K562 (cell line): ENCODE measurements around the gene NRXN3. TPM values are rescaled to one million over a fixed set of nuclear protein-coding genes. Genes with fewer than 3 reads are reported as not detected.
A peak's percentile ranks its signal among the peaks of the same experiment; 100 is the strongest.

Experiments
- REST ChIP-seq, 2 experiments: fragments of 450-650 bp; formaldehyde crosslinking in 1 of 2; IDR thresholded peaks; 2 replicates each; pipeline versions ENCODE4 v1.4.0 to v1.6.1; 2014 to 2020; ENCODE audit warnings: mild to moderate bottlenecking in 2 of 2, borderline replicate concordance in 1 of 2, low read depth in 1 of 2
- polyA plus RNA-seq, 8 experiments: library from polyadenylated mRNA; depleted of rRNA in 4 of 8; stranded (reverse) in 5 of 8; unstranded in 3 of 8; fragments of >200 nt; fragmentation: Nextera tagmentation in 2 of 8; fragmentation: Illumina TruSeq in 1 of 8; extraction: Ambion mirVana in 2 of 8; extraction: Trizol in 1 of 8; gene quantifications; 2 replicates each; pipeline versions ENCODE4 v1.2.1 to v1.2.3, GENCODE V29; 2011 to 2014; ENCODE audit warnings: inconsistent platforms in 1 of 8, missing spikeins in 1 of 8
- total RNA-seq, 7 experiments: library from RNA; depleted of rRNA in 6 of 7; stranded (reverse); fragments of >200 nt in 6 of 7; fragmentation: Illumina TruSeq in 2 of 7; extraction: Trizol in 2 of 7; gene quantifications; 2 replicates each; pipeline versions ENCODE4 v1.2.1 to v1.2.3, GENCODE V29; 2011 to 2021; ENCODE audit warnings: low replicate concordance in 1 of 7
- TF ChIP-seq, protein P1 (sequence below): fragments of 450-650 bp; formaldehyde crosslinking; IDR thresholded peaks from 2 replicates; pipeline ENCODE4 v1.4.0; 2020; ENCODE audit warnings: mild to moderate bottlenecking, moderate library complexity
- TF ChIP-seq, protein P2 (sequence below): sonication (generic); formaldehyde crosslinking; IDR thresholded peaks from 2 replicates; pipeline ENCODE4 v1.8.0; 2022; ENCODE audit warnings: mild to moderate bottlenecking, low read depth, missing genetic modification reagents

The NRXN3 gene
- total and polyA plus RNA-seq, 9 of the 15 experiments (the other 6 are each of a cell fraction or from before 2014, with no cell fraction given), result 0.09 TPM; not detected in 8

GRCh38 chr14:78697341-78697740, 527.2 kb downstream of the NRXN3 start (continued):
- peak; percentile 15; the same call in 1 of the 2 replicates for TF ChIP-seq REST (IDR thresholded peaks at IDR 0.05; ENCODE audit: borderline replicate concordance)
- no peak for TF ChIP-seq REST (CRISPR knock-in tag; IDR thresholded peaks at IDR 0.05; ENCODE audit: low read depth)
- TF ChIP-seq, protein P1, sequence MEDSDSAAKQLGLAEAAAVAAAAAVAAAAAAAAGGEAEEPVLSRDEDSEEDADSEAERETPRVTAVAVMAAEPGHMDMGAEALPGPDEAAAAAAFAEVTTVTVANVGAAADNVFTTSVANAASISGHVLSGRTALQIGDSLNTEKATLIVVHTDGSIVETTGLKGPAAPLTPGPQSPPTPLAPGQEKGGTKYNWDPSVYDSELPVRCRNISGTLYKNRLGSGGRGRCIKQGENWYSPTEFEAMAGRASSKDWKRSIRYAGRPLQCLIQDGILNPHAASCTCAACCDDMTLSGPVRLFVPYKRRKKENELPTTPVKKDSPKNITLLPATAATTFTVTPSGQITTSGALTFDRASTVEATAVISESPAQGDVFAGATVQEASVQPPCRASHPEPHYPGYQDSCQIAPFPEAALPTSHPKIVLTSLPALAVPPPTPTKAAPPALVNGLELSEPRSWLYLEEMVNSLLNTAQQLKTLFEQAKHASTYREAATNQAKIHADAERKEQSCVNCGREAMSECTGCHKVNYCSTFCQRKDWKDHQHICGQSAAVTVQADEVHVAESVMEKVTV (CRISPR knock-in tag), result peak; percentile 37; the same call in 1 of the 2 replicates
- TF ChIP-seq, protein P2, sequence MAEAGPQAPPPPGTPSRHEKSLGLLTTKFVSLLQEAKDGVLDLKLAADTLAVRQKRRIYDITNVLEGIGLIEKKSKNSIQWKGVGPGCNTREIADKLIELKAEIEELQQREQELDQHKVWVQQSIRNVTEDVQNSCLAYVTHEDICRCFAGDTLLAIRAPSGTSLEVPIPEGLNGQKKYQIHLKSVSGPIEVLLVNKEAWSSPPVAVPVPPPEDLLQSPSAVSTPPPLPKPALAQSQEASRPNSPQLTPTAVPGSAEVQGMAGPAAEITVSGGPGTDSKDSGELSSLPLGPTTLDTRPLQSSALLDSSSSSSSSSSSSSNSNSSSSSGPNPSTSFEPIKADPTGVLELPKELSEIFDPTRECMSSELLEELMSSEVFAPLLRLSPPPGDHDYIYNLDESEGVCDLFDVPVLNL, result no peak
